ENCODE measurements around the gene KHK. TPM values are rescaled to one million over a fixed set of nuclear protein-coding genes. Genes with fewer than 3 reads are reported as not detected.

KHK gene
- total RNA-seq, result 1.1 and 3.0 TPM in 2 replicates

GRCh38 chr2:27086724-27087593 is at the start of gene KHK:
TSS of gene KHK (plus strand) at chr2:27086772. CDS start at chr2:27087260, 488 bp downstream.
- DNase-seq (ENCODE audit: low read depth), result no peak

- no peak for DNase-seq (ENCODE audit: low read depth)
These were observed 48.6 kb upstream of the KHK start for GRCh38 chr2:27038012-27038411.

- no peak for DNase-seq (ENCODE audit: low read depth)
These were observed 47.8 kb upstream of the KHK start for GRCh38 chr2:27038631-27039339.

GRCh38 chr2:27039426-27039825 is 47.1 kb upstream of the KHK start:
- DNase-seq (ENCODE audit: low read depth), result no peak

- DNase-seq (ENCODE audit: low read depth), result no peak
These were observed 46.7 kb upstream of the KHK start for GRCh38 chr2:27039871-27040270.

GRCh38 chr2:27040282-27040681 is 46.3 kb upstream of the KHK start:
- no peak for DNase-seq (ENCODE audit: low read depth)

GRCh38 chr2:27041752-27042151 is 44.8 kb upstream of the KHK start:
- peak; percentile 50 for DNase-seq (ENCODE audit: low read depth)

GRCh38 chr2:27042159-27042661 is 44.4 kb upstream of the KHK start:
- DNase-seq (ENCODE audit: low read depth), result peak; percentile 33

GRCh38 chr2:27042985-27043634 is 43.5 kb upstream of the KHK start:
- DNase-seq (ENCODE audit: low read depth), result no peak

- DNase-seq (ENCODE audit: low read depth), result no peak
These were observed 36.9 kb upstream of the KHK start for GRCh38 chr2:27049422-27050280.

- peak; percentile 89 for DNase-seq (ENCODE audit: low read depth)
These were observed 36.1 kb upstream of the KHK start for GRCh38 chr2:27050281-27050995.

- peak; percentile 87 for DNase-seq (ENCODE audit: low read depth)
These were observed 35.3 kb upstream of the KHK start, which contains the start of gene AGBL5 for GRCh38 chr2:27050996-27051901. TSS of gene AGBL5 (plus strand) at chr2:27051668. CDS start at chr2:27052959, 1,291 bp downstream.

- no peak for DNase-seq (ENCODE audit: low read depth)
These were observed 34.5 kb upstream of the KHK start for GRCh38 chr2:27051902-27052645.

- DNase-seq (ENCODE audit: low read depth), result no peak
These were observed 33.3 kb upstream of the KHK start for GRCh38 chr2:27053321-27053720.

- DNase-seq (ENCODE audit: low read depth), result no peak
These were observed 32.8 kb upstream of the KHK start for GRCh38 chr2:27053776-27054175.

GRCh38 chr2:27054721-27055120 is 31.9 kb upstream of the KHK start:
- DNase-seq (ENCODE audit: low read depth), result no peak

- no peak for DNase-seq (ENCODE audit: low read depth)
These were observed 29.4 kb upstream of the KHK start for GRCh38 chr2:27057184-27057583.

- no peak for DNase-seq (ENCODE audit: low read depth)
These were observed 28.4 kb upstream of the KHK start for GRCh38 chr2:27058210-27058609.
